Neutrophil (primary cell): ENCODE data around the gene AMH.

Source experiments
- H3K27ac ChIP-seq: fragments of 200-600 bp; sonication (generic); 2 replicates; pipeline ENCODE4 v1.5.1; 2016; ENCODE audit warnings: mild to moderate bottlenecking, moderate library complexity
- H3K27me3 ChIP-seq: fragments of 200-600 bp; sonication (generic); 2 replicates; pipeline ENCODE4 v1.6.0; 2016; ENCODE audit warnings: mild to moderate bottlenecking
- H3K36me3 ChIP-seq: fragments of 200-600 bp; sonication (generic); 2 replicates; pipeline ENCODE4 v1.5.1; 2017
- H3K4me1 ChIP-seq, 2 experiments: fragments of 200-600 bp in 1 of 2; sonication (generic) in 1 of 2; 1 replicate in 1 of 2; 2 replicates in 1 of 2; pipeline versions ENCODE4 v1.5.1 to v1.6.1; 2013 to 2016; ENCODE audit warnings: low read depth in 1 of 2, low read length in 1 of 2, mild to moderate bottlenecking in 1 of 2, moderate library complexity in 1 of 2; ENCODE audit not compliant: control insufficient read depth in 1 of 2, insufficient read depth in 1 of 2
- H3K4me3 ChIP-seq, 2 experiments: fragments of 200-600 bp in 1 of 2; sonication (generic) in 1 of 2; 1 replicate in 1 of 2; 2 replicates in 1 of 2; pipeline ENCODE4 v1.5.1; 2013 to 2016; ENCODE audit warnings: low read depth in 1 of 2, low read length in 1 of 2, mild to moderate bottlenecking in 1 of 2, moderate library complexity in 1 of 2
- H3K9me3 ChIP-seq: fragments of 200-600 bp; sonication (generic); 2 replicates; pipeline ENCODE4 v1.5.1; 2016
- TF ChIP-seq, protein P1 (sequence below): fragments of 200-600 bp; sonication (generic); IDR thresholded peaks from 2 replicates; pipeline ENCODE4 v1.5.1; 2016; ENCODE audit warnings: antibody characterized with exemption

Gene AMH

DNA sequence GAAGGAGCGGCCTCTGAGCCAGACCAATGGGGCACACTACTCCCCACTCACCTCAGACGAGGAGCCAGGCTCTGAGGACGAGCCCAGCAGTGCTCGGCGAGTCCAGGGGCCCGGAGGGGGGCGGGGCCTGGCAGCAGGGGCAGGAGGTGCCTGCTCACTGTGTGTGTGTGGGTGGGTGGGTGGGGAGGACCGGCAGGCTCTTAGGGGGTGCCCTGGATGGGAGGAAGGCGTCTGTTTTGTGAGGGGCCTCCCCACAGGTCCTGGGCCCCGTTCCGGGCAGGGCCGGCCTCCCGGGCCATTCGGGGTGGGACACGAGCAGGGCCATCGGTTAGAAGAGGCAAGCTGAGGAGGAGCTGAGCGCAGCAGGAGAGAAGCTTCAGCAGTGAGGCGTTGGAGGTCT lies 25.7 kb upstream of the AMH start:
- Histone ChIP-seq H3K4me1 (no peaks in the 10 kb centered on the region), H3K27ac (no peak overlapping the region), H3K4me3 (no peak overlapping the region), H3K36me3 (peaks cover 95% of the 10 kb centered on the region), H3K27me3 (no peaks in the 10 kb centered on the region), H3K9me3 (no peaks in the 10 kb centered on the region)
- TF ChIP-seq, protein P1, sequence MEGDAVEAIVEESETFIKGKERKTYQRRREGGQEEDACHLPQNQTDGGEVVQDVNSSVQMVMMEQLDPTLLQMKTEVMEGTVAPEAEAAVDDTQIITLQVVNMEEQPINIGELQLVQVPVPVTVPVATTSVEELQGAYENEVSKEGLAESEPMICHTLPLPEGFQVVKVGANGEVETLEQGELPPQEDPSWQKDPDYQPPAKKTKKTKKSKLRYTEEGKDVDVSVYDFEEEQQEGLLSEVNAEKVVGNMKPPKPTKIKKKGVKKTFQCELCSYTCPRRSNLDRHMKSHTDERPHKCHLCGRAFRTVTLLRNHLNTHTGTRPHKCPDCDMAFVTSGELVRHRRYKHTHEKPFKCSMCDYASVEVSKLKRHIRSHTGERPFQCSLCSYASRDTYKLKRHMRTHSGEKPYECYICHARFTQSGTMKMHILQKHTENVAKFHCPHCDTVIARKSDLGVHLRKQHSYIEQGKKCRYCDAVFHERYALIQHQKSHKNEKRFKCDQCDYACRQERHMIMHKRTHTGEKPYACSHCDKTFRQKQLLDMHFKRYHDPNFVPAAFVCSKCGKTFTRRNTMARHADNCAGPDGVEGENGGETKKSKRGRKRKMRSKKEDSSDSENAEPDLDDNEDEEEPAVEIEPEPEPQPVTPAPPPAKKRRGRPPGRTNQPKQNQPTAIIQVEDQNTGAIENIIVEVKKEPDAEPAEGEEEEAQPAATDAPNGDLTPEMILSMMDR, result no peak

DNA sequence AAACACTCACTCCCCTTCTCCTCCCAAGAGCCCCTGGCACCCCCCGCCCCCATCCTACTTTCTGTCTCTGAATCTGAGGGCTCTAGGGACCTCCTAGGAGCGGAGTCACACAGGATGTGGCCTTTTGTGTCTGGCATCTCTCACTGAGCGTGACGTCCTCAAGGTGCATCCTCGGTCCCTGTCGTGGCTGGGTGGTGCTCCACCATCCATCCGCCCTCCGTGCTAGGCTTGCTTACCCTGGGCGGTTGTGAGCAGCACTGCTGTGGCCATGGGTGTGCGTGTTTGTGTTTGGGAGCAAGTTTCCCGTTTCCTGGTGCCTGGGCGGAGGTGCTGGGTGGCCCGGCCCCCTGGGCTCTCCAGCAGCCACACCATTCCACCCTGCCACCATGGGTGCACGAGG lies 25.2 kb upstream of the AMH start:
- H3K27me3 ChIP-seq, result no peaks in the 10 kb centered on the region
- H3K36me3 ChIP-seq, result peaks cover 97% of the 10 kb centered on the region
- H3K4me3 ChIP-seq, result no peak overlapping the region
- H3K9me3 ChIP-seq, result no peaks in the 10 kb centered on the region
- no peak overlapping the region for H3K27ac ChIP-seq
- TF ChIP-seq, protein P1, result no peak
- H3K4me1 ChIP-seq, result no peaks in the 10 kb centered on the region

DNA sequence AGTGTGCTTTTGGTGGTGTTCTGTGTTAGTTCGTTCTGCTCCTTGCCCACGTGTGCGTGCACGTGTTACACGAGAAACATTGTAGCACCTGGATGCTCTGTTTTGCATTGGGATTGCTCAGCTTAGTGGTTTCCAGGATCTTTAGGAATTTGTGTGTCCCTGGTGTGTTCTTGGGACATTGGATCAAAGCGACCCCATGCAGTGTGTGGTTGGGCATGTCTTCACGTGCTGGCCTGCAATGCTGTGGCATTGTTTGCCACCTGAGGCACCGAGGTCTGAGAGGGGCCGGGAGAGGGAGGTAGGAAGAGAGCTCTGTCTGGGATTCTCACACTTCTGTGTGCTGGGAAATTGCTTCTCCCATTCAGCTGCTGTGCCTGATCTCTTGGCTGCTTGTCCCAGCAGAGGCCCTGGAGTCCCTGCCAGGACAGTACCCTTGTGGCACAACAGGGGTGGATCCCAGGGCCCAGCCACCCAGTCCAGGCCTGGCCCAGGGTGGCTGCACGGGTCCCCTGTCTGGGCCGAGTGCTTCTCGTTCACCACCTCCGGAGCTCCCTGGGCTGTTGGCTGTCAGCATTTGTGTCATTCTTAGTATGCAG lies 24.3 kb upstream of the AMH start:
- no peaks in the 10 kb centered on the region for H3K4me1 ChIP-seq
- no peaks in the 10 kb centered on the region for H3K9me3 ChIP-seq
- no peak overlapping the region for H3K27ac ChIP-seq
- H3K4me3 ChIP-seq, result no peak overlapping the region
- peaks cover 97% of the 10 kb centered on the region for H3K36me3 ChIP-seq
- H3K27me3 ChIP-seq, result no peaks in the 10 kb centered on the region
- TF ChIP-seq, protein P1, result no peak

DNA sequence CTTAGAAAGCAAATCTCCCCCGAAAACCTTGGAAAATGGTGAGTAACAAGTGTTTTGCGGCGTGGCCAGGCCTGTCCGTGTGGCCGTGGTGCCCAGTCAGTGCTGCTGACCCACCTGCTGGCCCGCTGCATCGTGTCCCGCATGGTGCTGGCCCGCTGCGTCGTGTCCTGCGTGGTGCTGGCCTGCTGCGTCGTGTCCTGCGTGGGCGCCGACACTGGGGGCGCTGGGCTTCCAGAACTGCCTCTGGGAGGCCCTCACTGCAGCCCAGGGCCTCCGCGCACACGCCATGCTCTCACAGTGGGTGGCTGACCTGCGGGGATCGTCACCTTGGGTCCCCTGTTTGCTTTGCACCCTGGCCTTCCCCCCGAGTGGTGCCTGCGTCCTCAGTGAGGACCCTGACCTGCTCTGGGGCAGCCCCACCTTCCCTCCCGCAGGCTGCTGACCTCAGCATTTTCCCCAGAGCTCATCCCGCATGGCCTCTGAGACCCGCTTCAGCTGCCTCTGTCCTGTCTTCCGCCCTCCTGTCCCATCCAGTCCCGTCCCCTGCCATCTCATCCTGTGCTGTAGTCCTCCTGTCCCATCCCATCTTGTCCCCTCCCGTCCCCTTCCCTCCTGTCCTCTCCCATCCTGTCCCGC lies 23.6 kb upstream of the AMH start:
- Histone ChIP-seq H3K9me3 (no peaks in the 10 kb centered on the region), H3K27ac (no peak overlapping the region), H3K36me3 (peaks cover 97% of the 10 kb centered on the region), H3K4me3 (no peak overlapping the region), H3K4me1 (no peaks in the 10 kb centered on the region), H3K27me3 (no peaks in the 10 kb centered on the region)
- TF ChIP-seq, protein P1, result no peak

DNA sequence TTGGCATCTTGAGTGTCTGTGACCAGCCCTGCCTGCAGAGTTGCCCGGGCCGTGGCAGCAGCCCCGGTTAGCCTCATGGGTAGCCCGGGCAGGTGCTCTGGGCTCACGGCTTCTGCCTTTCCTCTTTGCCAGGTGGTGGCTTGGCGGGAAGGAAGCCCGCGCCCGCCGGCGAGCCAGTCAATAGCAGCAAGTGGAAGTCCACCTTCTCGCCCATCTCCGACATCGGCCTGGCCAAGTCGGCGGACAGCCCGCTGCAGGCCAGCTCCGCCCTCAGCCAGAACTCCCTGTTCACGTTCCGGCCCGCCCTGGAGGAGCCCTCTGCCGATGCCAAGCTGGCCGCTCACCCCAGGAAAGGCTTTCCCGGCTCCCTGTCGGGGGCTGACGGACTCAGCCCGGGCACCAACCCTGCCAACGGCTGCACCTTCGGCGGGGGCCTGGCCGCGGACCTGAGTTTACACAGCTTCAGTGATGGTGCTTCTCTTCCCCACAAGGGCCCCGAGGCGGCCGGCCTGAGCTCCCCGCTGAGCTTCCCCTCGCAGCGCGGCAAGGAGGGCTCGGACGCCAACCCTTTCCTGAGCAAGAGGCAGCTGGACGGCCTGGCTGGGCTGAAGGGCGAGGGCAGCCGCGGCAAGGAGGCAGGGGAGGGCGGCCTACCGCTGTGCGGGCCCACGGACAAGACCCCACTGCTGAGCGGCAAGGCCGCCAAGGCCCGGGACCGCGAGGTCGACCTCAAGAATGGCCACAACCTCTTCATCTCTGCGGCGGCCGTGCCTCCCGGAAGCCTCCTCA lies 22.9 kb upstream of the AMH start:
- H3K27me3 ChIP-seq, result no peaks in the 10 kb centered on the region
- H3K36me3 ChIP-seq, result peaks cover 98% of the 10 kb centered on the region
- H3K4me3 ChIP-seq, result no peak overlapping the region
- no peak overlapping the region for H3K27ac ChIP-seq
- TF ChIP-seq, protein P1, result no peak
- H3K9me3 ChIP-seq, result no peaks in the 10 kb centered on the region
- H3K4me1 ChIP-seq, result no peaks in the 10 kb centered on the region
